NB4 (cell line): ENCODE measurements around the gene AR.
"Not testable (repeated sequence)": the region's sequence is repeated elsewhere in the genome, so short reads cannot be mapped to it uniquely, and the experiment has no call there.

Experiments used
- CTCF ChIP-seq: IDR thresholded peaks from one replicate; pipeline ENCODE4 v1.5.1; 2012; ENCODE audit warnings: low read depth, low read length
- MYC ChIP-seq: IDR thresholded peaks from 2 replicates; pipeline ENCODE4 v1.6.1; 2011; ENCODE audit warnings: low read depth, low read length
- POLR2A ChIP-seq: IDR thresholded peaks from 2 replicates; pipeline ENCODE4 v1.6.1; 2011; ENCODE audit warnings: mild to moderate bottlenecking; ENCODE audit not compliant: insufficient read length; ENCODE audit errors: extremely low read depth

GRCh38 chrX:67670717-67671116, 126.9 kb downstream of the AR start:
- TF ChIP-seq CTCF, POLR2A, MYC: not testable (repeated sequence)
